Amygdala (tissue), 56 donors: Measurements from ENCODE around the gene ZNF507.
"Not testable (repeated sequence)": the region's sequence is repeated elsewhere in the genome, so short reads cannot be mapped to it uniquely, and the experiment has no call there.

Experiments
- DNase-seq, 56 donors: peaks; one replicate each; lab custom pipeline; 2025; lab: John Stamatoyannopoulos, UW

ZNF507 gene

DNA sequence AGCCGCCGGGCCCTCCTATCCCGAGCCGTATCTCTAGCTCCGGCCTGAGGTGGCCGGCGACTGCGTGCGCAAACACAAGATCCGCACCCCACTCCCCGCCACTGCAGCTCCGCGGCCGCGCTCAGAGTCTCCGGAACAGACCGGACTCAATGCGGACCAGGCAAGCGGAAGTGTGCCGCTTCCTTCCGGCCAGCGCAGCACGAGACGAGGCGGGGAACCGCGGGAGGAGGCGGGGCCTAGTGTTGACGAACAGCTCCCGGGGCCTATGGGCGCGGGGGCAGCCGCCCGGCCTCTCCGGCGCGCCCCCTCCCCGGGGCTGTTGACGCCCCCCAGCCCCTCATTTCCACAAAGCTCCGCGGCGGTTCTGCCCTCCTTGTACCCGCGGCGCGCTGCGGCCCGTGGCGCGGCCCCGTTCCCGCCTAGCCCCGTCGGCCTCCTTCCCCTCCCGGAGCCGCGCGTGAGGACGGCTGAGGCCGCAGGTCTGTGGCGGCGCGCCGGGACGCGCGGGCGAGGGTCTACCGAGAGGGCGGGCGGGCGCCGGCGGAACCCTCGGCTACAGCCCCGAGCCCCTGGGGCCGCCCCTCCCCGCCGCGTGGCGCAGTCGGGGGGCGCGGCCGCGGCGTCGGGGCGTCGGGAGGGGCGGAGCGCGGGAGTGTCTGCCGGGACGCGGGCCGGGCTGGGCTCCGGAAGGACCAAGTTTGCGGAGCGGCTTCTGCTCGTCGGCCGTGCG, 60.2 kb downstream of the ZNF507 start, which contains the start of gene DPY19L3:
Gene DPY19L3, plus strand, starts transcription at position 340 of the 730 bp plus-strand sequence. CDS start 2,484 bp downstream, outside the sequence.
- peak in 55 of 56 donors; percentile 57 to 98 (median 91) for DNase-seq

DNA sequence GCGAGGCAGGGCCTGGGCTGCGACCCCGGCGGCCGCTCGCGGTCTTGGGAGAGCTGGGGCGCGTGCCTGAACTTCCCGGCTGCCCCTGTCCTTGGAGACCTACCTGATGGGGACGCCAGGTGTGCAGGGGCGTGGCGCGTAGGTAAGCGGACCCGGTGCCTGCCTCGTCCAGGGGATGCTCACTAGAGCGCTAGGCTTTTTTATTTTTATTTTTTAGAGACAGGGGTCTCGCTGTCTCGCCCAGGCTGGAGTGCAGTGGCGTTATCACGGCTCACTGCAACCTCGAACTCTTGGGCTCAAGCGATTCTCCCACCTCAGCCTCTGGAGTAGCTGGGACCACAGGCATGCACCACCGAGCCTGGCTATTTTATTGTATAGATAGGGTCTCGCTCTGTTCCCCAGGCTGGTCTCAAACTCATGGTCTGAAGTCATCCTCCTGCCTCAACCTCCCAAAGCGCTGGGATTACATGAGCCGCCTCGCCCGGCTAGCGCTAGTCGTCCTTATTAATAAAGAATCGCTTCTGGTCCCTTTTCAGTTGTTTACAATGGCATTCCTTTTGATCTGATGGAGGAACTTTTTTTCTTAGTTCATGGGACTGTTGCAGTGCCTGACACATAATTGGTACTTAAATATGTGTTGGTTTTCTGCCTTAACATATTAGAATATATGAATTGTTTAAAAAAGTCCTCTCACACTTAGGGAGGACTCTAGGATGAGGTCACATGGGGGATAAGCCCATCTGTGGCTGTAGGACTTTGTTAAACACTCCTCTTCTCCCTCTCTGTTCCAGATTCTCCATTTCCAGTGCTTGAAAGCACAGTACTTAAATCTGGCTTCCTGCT, 61.0 kb downstream of the ZNF507 start:
- DNase-seq = peak in 4 of 56 donors; percentile 16 to 30 (median 29)

- peak in 40 of 56 donors; percentile 2 to 74 (median 45) for DNase-seq
Observed at GRCh38 chr19:32407004-32407992, 61.9 kb downstream of the ZNF507 start.

- DNase-seq = peak in 7 of 56 donors; percentile 2 to 33 (median 20)
Observed at GRCh38 chr19:32415246-32415645, 69.8 kb downstream of the ZNF507 start.

- DNase-seq = no peak
Observed at GRCh38 chr19:32415669-32416068, 70.3 kb downstream of the ZNF507 start.

- peak in 6 of 56 donors; percentile 2 to 28 (median 9) for DNase-seq
Observed at GRCh38 chr19:32416749-32417456, 71.5 kb downstream of the ZNF507 start.

- no peak for DNase-seq
Observed at GRCh38 chr19:32418155-32418554, 72.7 kb downstream of the ZNF507 start.

DNA sequence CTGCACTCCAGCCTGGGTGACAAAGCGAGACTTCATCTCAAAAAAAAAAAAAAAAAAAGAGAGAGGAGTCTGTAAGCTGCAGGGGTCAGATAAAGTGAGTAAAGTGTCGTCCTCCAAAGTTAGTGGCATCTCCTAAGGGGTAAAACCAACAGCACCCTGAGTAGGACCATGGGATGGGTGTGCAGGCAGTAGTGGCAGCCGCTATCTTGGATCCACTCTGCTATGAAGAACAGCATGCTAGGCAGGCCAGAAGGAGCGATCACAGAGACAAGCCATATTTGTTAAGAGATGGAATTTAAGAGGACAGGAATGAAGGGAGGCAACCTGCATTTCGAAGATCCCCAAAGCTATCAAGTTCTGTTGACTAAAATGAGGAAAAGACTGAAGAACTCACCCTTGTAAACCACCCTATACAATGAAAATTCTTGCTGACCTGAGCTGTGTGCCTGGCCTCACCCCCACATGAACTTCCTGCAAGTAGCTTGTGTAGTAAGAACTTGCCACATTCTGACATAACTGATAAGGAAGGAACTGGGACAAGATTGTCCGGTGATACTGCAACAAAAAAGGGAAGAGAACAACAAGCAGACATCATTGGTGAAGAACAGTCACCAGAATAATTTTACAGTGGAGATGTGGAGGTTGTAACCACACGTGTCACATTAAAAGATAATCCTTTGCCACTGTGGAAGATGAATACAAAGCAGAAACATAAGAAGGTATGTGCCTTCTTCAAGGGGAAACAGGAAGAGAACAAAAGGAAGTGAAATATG, 76.4 kb downstream of the ZNF507 start:
- peak in 1 of 56 donors; percentile 18 for DNase-seq

DNA sequence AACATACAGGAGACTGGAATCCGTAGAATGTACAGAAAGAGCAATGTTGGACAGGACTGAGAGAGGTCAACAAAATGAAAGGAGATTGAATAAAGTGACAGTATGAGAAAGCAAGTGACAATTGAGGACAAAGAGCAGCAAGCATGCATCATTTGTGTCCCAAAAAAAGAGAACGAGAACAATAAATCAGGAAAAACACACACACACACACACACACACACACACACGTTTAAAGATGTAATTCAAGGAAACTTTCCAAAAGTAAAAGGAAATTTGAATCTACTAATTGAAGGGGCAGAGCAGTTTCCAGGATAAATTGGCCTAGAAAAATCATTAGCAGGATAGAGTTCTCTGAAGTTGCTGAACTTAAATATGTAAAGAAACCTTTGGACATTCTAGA, 77.0 kb downstream of the ZNF507 start:
- DNase-seq = no peak

GRCh38 chr19:32423944-32424343, 78.5 kb downstream of the ZNF507 start:
- not testable (repeated sequence) for DNase-seq

DNA sequence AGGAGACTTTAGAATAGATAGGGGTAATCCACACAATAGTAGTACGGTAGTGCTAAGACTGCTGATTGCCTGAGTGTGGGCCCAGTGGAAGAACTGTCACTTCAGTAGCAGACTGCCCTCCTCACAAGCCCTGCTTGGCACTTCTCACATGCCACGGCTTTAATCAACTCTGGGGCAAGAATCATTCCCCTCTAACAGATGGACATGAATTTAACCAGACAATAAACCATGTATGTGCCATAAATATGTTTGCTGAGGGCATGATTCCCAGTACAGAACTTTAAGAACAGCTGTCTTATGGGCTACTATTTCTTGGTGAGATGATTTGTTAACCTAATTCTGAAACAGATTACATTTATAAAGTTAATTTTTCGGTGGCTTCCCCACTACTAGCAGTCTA, 82.1 kb downstream of the ZNF507 start:
- no peak for DNase-seq

GRCh38 chr19:32436692-32437091, 91.3 kb downstream of the ZNF507 start:
- no peak for DNase-seq

GRCh38 chr19:32437096-32437495, 91.7 kb downstream of the ZNF507 start:
- no peak for DNase-seq
